GM21529 (cell line): ENCODE measurements around the gene PLD1.
"Not testable (repeated sequence)": the region's sequence is repeated elsewhere in the genome, so short reads cannot be mapped to it uniquely, and the experiment has no call there.

Source experiments
- ATAC-seq: cut with Tn5 transposase; IDR thresholded peaks from one replicate; pipeline ENCODE4 v1.9.1; 2021; ENCODE audit not compliant: unreplicated experiment

The PLD1 gene

DNA sequence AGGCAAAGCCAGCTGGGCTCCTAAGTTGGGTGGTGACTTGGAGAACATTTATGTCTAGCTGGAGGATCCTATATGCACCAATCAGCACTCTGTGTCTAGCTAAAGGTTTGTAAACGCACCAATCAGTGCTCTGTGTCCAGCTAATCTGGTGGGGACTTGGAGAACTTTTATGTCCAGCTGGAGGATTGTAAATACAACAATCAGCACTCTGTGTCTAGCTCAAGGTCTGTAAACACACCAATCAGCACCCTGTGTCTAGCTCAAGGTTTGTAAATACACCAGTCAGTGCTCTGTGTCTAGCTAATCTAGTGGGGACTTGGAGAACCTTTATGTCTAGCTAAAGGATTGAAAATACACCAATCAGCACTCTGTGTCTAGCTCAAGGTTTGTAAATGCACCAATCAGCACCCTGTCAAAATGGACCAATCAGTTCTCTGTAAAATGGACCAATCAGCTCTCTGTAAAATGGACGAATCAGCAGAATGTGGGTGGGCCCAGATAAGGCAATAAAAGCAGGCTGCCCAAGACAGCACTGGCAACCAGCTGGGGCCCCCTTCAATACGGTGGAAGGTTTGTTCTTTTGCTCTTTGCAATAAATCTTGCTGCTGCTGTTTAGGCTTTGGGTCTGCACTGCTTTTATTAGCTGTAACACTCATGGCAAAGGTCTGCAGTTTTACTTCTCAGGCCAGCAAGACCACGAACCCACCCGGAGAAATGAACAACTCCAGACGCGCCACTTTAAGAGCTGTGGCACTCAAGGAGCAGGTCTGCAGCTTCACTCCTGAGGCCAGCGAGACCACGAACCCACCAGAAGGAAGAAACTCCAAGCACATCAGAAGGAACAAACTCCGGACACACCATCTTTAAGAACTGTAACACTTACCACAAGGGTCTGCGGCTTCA lies 63.7 kb downstream of the PLD1 start:
- ATAC-seq: not testable (repeated sequence)

DNA sequence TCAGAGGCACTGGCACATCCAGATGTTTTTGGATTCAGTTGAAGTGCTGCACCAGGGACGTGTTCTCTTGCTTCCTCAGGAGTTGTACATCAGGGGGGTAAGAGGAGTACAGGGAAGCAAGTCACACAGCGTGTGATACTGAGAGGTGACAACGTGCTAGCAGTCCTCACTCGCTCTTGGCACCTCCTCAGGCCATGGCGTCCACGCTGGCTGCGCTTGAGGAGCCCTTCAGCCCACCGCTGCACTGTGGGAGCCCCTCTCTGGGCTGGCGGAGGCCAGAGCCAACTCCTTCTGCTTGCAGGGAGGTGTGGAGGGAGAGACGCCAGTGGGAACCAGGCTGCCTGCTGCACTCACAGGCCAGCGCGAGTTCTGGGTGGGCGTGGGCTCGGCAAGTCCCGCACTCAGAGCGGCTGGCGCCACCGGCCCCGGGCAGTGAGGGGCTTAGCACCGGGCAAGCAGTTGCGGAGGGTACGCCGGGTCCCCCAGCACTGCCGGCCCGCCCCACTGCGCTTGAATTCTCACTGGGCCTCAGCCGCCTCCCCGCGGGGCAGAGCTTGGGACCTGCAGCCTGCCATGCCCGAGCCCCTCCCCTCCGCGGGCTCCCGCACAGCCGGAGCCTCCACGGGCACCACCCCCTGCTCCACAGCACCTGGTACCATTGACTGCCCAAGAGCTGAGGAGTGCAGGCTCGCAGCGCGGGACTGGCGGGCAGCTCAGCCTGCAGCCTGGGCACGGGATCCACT lies 64.5 kb downstream of the PLD1 start:
- no peak for ATAC-seq

DNA sequence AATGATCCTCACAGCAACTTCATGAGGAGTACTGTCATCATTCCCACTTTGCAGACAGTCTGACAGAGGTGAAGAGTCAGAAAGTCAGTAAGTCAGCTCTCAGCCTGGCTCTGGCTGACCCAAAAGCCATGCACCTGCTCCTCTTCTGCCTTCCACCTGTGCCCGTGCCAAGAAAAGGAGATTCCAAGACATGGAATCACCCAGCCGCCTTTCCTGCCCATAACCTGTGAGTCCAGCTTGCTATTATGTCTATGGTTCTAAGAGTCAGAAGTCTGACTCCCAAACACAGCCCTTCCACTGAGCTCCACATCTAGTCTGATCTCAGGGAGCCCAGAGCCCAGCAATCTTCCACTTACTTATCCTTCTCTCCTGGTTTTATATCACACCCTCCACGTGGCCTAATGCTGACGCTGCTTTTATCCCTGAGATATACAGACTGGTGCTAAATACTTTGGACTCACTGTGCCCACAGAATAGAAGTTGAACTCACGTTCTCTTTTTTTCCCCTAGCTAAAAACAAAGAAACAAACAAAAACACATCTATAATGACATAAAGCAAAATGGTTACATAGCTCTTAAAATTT lies 66.0 kb downstream of the PLD1 start:
- ATAC-seq: no peak

DNA sequence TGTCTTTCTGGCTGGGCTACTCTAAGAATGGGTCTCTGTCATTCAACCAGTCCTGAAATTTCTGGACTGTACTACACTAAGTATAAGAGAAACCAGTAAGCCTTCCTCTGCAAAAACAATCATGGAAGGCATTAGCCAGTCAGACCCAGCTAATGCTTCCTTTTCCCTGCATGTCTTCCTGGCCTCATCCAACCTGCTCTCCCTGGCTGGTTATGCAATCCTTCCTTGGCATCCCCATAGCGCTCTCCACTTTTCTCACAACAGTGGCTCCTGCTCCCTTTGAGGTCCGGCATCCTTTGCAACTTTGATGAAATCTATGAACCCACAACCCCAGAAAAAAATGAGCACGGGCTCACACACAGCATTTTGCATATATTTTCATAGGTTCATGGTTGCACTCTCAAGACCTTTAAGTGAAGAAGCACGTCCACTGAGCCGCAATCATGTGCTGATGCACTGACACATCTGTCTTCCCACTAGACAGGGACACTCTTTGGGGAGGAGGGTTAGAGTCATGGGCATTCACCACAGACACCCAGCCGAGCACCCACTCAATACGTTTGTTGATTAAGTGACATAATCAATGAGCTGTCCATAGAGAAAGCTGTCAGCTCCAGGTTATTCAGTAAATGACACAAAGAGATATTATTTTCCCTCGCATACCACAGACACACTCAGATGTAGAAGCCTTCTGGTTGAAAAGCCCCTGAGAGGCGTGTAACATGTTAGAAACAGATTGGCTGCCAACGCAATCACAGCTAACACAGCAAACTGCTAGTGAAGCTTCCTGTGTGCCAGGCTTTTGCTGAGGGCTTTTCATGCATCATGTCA lies 66.7 kb downstream of the PLD1 start:
- ATAC-seq: no peak

DNA sequence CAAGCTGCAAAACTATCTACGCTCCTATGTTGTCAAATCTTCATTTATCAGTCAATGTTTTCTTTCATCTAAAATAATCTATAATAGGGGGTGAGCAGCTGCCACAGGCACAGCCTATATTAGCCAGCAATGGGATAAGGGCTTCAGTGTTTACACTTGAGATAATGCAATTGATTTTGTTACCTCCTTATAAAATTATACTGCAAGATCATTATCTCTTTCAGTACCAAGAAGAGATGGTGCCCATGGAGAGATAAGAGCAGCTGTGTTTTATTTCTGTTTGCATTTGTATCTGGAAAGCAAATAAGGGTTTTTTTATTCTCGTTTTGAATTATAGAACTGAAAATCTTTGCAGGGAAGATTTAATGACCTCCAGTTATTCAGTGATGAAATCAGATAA lies 68.9 kb downstream of the PLD1 start:
- no peak for ATAC-seq

DNA sequence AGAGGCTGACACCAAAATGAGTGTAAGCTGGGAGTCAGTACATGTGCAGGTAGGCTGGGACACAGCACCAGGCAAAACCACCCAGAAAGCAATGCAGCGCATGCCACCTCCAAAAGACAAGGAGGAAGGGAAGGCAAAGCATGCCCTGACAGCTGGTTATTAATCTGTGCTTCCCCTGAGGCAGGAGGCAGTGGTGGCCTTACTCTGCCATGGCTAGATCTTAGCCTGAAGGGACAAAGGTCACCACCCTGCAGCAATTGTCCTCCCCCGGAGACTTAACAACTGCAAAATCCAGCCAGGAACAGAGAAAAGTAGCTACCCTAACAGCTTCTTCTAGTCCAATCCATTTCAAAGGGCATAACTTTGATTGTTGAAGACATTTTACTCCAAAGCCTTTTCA lies 73.7 kb downstream of the PLD1 start:
- no peak for ATAC-seq

DNA sequence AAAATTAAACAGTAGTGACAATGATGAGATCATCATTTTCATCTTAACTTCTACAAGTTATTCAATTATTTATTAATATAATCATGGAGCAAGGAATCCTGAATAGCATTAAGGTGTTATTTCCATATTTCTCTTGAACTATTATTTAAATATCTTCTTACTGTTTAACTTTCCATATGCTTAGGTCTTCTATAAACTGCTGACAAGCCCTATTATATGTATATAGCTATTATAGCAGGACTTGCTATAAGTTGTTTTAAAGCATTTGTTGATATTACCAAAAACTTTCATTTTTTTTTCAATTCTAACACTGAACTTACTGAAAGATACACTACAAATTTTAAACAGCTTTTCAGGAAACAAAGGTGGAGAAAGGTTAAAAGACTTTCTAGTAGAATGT lies 76.7 kb downstream of the PLD1 start:
- no peak for ATAC-seq

DNA sequence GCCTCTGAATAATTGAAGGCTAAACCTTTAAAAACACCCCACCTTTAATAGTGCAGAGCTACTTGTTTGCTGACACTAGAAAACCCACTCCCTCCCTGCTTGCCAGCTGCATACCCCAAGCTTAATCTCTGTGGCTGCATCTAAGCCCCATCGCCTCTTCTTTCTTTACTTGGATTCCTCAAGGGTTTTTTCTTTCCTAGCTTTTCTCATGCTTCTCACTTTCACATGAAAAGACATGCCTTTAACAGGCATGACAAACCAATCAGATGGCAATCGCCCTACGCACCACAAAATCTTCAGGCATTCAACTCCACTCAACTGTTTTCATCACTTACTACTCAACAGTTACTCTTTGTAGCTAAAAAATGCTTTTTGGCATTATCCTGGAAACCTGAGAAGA lies 77.5 kb downstream of the PLD1 start:
- ATAC-seq: no peak

DNA sequence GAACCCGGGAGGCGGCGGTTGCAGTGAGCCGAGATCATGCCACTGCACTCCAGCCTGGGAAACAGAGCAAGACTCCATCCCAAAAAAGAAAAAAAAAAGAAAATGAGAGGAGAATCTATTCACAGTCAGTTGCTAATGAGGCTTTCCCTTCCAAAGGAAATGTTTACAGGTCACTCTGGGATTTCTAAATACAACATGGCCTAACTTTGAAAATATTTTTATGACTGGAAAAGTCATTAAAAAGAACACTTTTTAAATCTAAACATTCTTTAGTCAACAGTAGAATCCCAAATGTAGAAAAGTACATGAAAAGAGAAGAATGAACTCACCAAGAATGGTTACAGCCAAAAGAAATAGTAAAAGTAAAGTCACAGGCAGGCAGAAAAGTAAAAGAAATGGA lies 78.6 kb downstream of the PLD1 start:
- ATAC-seq: no peak

DNA sequence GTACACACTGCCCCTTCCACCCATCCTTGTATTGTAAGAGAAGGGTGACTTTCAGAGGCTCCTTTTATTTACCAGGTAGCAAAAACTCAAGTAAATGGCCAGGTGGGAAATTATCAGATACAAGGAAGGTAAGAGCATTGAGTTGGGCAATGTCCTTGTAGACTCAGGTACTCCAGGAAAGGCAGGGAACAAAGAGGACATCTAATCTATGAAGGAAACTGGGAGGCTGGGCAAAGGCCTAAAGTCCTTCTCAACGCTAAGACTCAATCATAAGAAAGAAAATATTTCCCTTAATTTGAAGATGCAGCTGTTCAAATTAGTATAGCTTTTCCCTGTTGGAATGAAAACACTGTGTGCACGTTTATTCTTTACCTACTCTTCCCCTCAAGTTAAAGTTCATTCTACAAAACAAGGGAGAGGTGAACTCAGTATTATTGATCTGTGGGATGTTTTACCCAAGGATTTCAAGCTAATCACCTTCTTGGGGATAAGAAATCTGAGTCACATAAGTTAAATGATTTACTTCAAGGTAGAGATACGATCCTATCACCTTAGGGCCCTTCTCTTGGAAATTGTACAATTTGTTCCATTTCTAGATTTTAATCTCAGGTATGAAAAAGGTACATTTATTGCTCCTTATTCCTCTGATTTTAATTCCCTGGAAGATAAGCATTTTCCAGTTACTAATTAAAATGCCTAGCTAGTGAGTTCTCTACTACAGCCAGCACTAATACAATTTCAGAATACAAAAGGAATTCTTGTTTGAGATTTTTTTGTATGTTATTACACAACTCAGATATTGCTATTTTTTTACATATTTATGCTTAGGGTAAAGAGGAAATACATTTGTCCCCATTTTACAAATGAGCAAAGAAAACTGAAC lies 80.6 kb downstream of the PLD1 start:
- no peak for ATAC-seq

DNA sequence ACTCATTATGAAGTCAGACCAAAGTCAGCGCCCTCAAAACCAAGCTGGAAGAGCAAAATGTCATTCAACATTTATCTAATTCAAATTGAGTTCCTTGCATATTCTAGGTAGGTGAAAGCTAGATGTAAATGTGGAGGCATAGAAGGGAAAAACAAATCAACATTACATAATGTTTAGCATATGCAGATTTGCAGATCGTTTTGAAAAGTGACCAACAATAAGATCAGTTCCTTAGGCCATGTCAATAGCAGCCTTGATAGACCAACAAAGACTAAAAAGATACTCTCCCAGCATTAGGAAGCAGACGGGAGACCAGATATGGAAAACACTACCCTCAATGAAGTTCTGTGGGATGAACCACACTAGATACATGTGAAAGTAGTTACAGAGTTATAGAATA lies 83.0 kb downstream of the PLD1 start:
- no peak for ATAC-seq

DNA sequence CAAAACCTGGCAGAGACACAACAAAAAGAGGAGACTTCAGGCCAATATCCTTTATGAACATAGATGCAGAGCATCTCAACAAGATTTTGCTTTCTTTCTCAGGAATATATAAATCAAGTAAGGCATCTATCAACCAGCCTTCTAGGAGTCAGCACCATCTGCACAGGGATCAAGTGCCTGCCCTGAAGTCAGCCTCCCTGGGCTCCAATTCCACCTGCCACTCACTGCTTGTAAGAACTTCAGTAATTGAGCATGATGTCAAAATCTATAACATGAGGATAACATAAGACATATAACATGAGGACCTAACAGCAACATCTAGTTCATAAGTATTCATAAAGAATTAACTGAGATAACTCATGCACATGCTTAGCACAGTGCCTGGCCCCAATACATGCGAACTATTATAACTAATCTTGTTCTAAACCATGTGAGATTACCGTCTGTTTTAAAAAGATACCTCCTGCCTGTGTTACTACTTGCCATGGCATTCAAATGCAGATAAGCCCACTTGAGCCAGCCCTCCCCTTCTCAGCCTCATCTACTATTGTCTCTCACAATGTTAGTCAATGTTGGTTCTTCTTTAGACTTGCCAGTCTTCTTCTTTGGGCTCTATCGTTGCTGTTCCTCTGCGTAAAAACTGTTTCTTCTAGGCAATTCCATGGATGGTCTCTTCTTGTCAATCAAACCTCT lies 91.6 kb downstream of the PLD1 start:
- ATAC-seq: no peak

DNA sequence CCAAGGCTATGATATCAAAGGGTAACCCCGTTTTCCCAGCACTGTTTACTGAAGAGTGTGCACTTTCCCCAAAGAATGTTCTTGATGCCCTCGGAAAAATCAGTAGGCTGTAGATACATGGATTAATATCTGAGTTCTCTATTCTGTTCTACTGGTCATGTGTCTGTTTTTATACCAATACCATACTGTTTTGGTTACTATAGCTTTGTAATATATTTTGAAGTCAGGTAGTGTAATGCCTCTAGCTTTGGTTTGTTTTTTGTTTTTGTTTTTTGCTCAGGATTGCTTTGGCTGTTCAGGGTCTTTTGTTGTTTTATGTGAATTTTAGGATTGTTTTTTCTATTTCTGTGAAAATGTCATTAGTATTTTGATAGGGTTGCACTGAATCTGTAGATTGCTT lies 95.1 kb downstream of the PLD1 start:
- ATAC-seq: no peak

DNA sequence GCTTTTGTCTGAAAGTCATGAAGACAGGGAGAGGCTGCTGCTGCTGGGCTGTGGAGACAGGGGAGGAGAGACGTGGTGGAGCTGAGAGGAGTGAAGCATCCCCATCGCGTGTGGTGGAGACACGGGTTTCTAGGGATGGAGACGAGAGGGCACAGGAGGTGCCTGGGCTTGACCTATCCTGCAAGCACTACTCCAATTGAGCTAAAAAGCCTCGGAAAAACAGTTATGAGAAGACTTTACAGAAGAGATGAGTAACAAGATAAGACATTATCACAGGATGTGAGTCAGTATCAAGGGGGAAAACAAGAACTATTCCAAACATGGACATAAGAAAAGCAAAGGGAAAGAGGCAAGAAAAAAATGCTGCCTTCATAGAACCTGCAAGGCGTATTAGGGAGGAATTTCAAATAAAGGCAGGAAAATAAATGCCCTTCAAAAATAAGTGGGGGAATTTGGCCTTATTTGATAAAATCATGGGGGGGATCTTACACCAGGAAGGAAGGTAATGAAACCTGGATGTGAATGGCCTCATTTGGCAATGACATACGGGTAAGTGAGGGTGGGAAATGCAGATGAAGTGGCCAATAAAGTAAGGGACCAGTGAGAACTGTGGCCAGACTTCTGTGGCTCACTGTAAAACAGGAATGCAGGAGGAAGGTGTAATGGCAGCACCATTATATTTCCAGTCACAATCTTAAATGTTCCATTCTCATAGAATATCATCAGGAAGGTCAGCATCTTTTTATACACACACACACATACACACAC lies 97.9 kb downstream of the PLD1 start:
- no peak for ATAC-seq

DNA sequence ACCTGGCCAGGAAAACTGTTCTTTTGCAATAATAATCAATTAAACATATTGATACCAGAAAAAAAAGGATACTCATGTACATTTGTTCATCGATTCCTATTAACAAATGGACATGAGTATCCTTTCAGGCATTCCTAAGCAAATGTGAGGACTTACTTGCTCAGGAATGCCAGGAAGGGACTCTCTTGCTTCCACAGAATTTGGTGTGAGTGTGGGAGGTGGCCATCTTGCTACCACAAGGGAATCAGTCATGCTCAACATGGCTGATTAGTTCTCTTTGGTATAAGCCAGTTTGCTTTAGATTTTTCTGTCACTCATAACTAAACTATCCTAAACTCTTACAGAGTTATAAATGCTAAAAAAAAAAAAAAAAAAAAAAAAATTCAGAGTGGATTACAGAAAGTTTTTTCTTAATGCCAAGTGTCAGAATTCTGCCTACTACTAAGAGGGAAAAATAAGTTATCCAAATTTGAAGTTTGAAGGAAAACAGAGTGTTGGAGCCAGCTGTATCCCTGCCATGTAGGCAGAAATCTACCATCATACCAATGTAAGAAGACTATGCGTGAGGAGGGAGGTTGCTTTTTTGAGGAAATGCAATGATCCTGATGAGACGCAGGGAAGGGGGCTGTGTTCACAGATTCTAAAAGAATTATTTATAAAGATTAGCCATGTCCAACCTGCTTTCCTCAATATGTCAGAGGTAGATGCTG lies 98.7 kb downstream of the PLD1 start:
- ATAC-seq: no peak

DNA sequence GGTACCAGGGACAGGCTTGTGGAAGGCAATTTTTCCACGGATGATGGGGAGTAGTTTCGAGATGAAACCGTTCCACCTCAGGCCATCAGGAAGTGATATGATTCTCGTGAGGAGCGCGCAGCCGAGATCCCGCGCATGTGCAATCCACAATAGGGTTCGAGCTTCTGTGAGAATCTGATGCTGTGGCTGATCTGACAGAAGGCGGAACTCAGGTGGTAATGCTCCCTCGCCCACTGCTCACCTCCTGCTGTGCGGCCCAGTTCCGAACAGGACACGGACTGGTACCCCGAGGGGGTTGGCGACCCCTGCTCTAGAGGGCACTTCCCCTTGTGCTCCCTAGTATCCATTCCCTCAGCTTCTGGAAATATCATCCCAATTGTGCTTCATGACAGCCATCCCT lies 99.9 kb downstream of the PLD1 start:
- ATAC-seq: no peak

DNA sequence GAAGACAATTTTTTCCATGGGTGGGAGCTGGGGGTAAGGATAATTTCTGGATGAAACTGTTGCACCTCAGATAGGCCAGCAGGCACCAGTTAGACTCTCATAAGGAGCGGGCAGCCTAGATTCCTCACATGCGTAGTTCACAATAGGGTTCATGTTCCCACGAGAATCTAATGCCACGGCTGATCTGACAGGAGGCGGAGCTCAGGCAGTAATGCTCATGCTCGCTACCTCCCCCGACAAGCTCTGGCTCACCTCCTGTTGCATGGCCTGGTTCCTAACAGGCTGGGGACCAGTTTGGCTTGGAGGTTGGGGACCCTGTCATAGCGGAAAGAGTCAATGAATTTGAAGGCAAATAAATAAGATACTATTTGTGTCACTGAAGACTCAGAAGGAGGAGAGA lies 105.5 kb downstream of the PLD1 start:
- ATAC-seq: no peak

DNA sequence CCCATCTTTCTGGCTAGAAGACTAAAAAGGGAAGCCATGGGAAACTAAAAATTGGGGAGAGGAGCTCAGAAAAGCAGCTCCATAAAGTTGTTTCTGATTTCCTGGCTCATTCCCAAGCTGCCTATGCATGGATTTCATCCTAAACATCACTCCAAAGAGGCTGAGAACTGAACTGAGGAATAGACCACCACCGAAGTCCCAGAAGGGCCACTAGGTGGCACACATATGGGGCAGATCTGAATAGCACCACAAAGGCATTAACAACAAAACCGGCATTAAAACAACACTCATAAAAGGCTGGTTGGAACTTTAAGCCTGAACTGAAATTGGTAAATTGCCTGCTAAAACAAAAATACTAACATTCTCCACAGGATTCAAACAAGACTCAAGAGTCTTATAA lies 106.3 kb downstream of the PLD1 start:
- peak; percentile 48 for ATAC-seq
